H1 (cell line): Measurements from ENCODE around the gene RFNG. TPM values are rescaled to one million over a fixed set of nuclear protein-coding genes. Genes with fewer than 3 reads are reported as not detected.

Experiments
- CTCF ChIA-PET: fragments of 300-600 bp; sonication (Branson Sonifier 250); formaldehyde crosslinking; loops from one replicate; lab custom pipeline; 2021; ENCODE audit not compliant: partially characterized antibody; lab: Charles Lee
- POLR2A ChIA-PET: fragments of 300-600 bp; sonication (Branson Sonifier 250); formaldehyde crosslinking; loops from one replicate; lab custom pipeline; 2021; ENCODE audit warnings: inconsistent platforms; ENCODE audit not compliant: partially characterized antibody; lab: Charles Lee
- DNase-seq, 2 experiments: peaks; one replicate each; pipeline versions ENCODE4 v3.0.0 to v3.0.0-alpha.2; 2010 to 2022; ENCODE audit warnings: low spot score in 2 of 2, low read depth in 1 of 2, mixed read lengths in 1 of 2
- FAIRE-seq: peaks from 2 replicates; lab custom pipeline; 2011; peaks lifted over from hg19 to GRCh38; lab: Jason Lieb, UNC
- H2AFZ ChIP-seq: 2 replicates; pipeline ENCODE4 v1.8.1; 2012; ENCODE audit warnings: low read length, inconsistent platforms
- H2AK5ac ChIP-seq: 2 replicates; pipeline ENCODE4 v1.6.1; 2013; ENCODE audit warnings: low read depth, low read length
- H2BK120ac ChIP-seq: replicated peaks from 2 replicates; pipeline ENCODE3; 2013; ENCODE audit warnings: low read depth, low read length, inconsistent platforms
- H2BK12ac ChIP-seq: 2 replicates; pipeline ENCODE4 v1.6.1; 2013; ENCODE audit warnings: low read depth, low read length
- H2BK15ac ChIP-seq: 2 replicates; pipeline ENCODE4 v1.6.1; 2013; ENCODE audit warnings: low read length
- H2BK20ac ChIP-seq: 2 replicates; pipeline ENCODE4 v1.6.1; 2013; ENCODE audit warnings: low read length
- H2BK5ac ChIP-seq: 2 replicates; pipeline ENCODE4 v1.6.1; 2013; ENCODE audit warnings: low read depth, low read length
- H3K14ac ChIP-seq: 2 replicates; pipeline ENCODE4 v1.6.1; 2013; ENCODE audit warnings: inconsistent platforms; ENCODE audit not compliant: insufficient read length
- H3K18ac ChIP-seq: 2 replicates; pipeline ENCODE4 v1.6.1; 2013; ENCODE audit warnings: low read length; ENCODE audit errors: extremely low read depth
- H3K23ac ChIP-seq: 2 replicates; pipeline ENCODE4 v1.6.1; 2013; ENCODE audit warnings: inconsistent platforms; ENCODE audit not compliant: insufficient read length
- H3K23me2 ChIP-seq: 2 replicates; pipeline ENCODE4 v1.6.1; 2013; ENCODE audit warnings: low read depth, low read length
- H3K27ac ChIP-seq: 2 replicates; pipeline ENCODE4 v1.6.1; 2011; ENCODE audit warnings: low read depth, low read length, inconsistent platforms
- H3K27me3 ChIP-seq, 4 experiments: replicated peaks in 1 of 4; 1 replicate in 1 of 4; 2 replicates in 3 of 4; pipeline versions ENCODE4 v1.6.1 to v1.8.1; 2011 to 2013; ENCODE audit warnings: low read length in 3 of 4, mild to moderate bottlenecking in 3 of 4, inconsistent platforms in 2 of 4, mixed read lengths in 2 of 4, moderate library complexity in 1 of 4; ENCODE audit not compliant: control insufficient read depth in 3 of 4, insufficient read depth in 3 of 4; ENCODE audit errors: extremely low read depth in 1 of 4
- H3K36me3 ChIP-seq, 4 experiments: 2 replicates each; pipeline versions ENCODE4 v1.6.1 to v1.8.1; 2011 to 2013; ENCODE audit warnings: mild to moderate bottlenecking in 4 of 4, low read length in 3 of 4, moderate library complexity in 2 of 4, control low read depth in 1 of 4, inconsistent platforms in 1 of 4; ENCODE audit not compliant: insufficient read depth in 4 of 4, control insufficient read depth in 2 of 4
- H3K4ac ChIP-seq: replicated peaks from 2 replicates; pipeline ENCODE3; 2013; ENCODE audit warnings: low read length, low read depth, mixed read lengths, inconsistent platforms; ENCODE audit not compliant: insufficient read length
- H3K4me1 ChIP-seq, 4 experiments: replicated peaks in 1 of 4; 1 replicate in 1 of 4; 2 replicates in 3 of 4; pipeline versions ENCODE4 v1.6.1 to v1.8.1; 2011 to 2013; ENCODE audit warnings: low read length in 3 of 4, inconsistent platforms in 2 of 4, mixed read lengths in 1 of 4; ENCODE audit not compliant: insufficient read depth in 4 of 4, control insufficient read depth in 3 of 4
- H3K4me2 ChIP-seq, 2 experiments: 2 replicates each; pipeline versions ENCODE4 v1.6.1 to v1.8.1; 2011 to 2013; ENCODE audit warnings: low read depth in 2 of 2, low read length in 2 of 2, control low read depth in 1 of 2, inconsistent platforms in 1 of 2, mild to moderate bottlenecking in 1 of 2; ENCODE audit not compliant: insufficient read depth in 1 of 2
- H3K4me3 ChIP-seq, 4 experiments: fragments of 200-600, 300-600 bp in 1 of 4; sonication (generic), shearing (Covaris generic), sonication (Bioruptor Twin) in 1 of 4; 2 replicates each; pipeline versions ENCODE4 v1.5.1 to v1.8.1; 2011 to 2016; ENCODE audit warnings: low read length in 4 of 4, low read depth in 3 of 4, control low read depth in 2 of 4, inconsistent platforms in 2 of 4, mild to moderate bottlenecking in 2 of 4, mixed read lengths in 1 of 4, moderate library complexity in 1 of 4; ENCODE audit not compliant: insufficient read depth in 2 of 4; ENCODE audit errors: extremely low read depth in 1 of 4
- H3K56ac ChIP-seq: replicated peaks from 2 replicates; pipeline ENCODE3; 2013; ENCODE audit warnings: low read depth, mild to moderate bottlenecking, mixed read lengths, low read length, inconsistent platforms; ENCODE audit not compliant: insufficient read length
- H3K79me1 ChIP-seq: 2 replicates; pipeline ENCODE4 v1.6.1; 2013; ENCODE audit warnings: low read depth, low read length, control low read depth
- H3K79me2 ChIP-seq, 2 experiments: 2 replicates each; pipeline versions ENCODE4 v1.6.1 to v1.8.1; 2012 to 2013; ENCODE audit warnings: low read length in 2 of 2, mild to moderate bottlenecking in 2 of 2, inconsistent platforms in 1 of 2; ENCODE audit not compliant: insufficient read depth in 2 of 2, control insufficient read depth in 1 of 2
- H3K9ac ChIP-seq, 4 experiments: replicated peaks in 1 of 4; 1 replicate in 1 of 4; 2 replicates in 3 of 4; pipeline versions ENCODE4 v1.6.1 to v1.8.1; 2011 to 2013; ENCODE audit warnings: low read depth in 3 of 4, low read length in 3 of 4, control low read depth in 2 of 4, mild to moderate bottlenecking in 2 of 4, moderate library complexity in 2 of 4, inconsistent platforms in 1 of 4; ENCODE audit errors: extremely low read depth in 1 of 4
- H3K9me3 ChIP-seq, 2 experiments: 2 replicates each; pipeline versions ENCODE4 v1.6.1 to v1.8.1; 2012 to 2013; ENCODE audit warnings: mild to moderate bottlenecking in 2 of 2, moderate library complexity in 2 of 2, control low read depth in 1 of 2, inconsistent platforms in 1 of 2, low read depth in 1 of 2, low read length in 1 of 2, mixed read lengths in 1 of 2; ENCODE audit not compliant: insufficient read depth in 2 of 2
- H4K20me1 ChIP-seq, 2 experiments: replicated peaks in 1 of 2; 2 replicates each; pipeline versions ENCODE3 to v1.8.1; 2011 to 2013; ENCODE audit warnings: inconsistent platforms in 2 of 2, low read length in 2 of 2, mild to moderate bottlenecking in 1 of 2; ENCODE audit not compliant: insufficient read depth in 2 of 2, control insufficient read depth in 1 of 2
- H4K5ac ChIP-seq: 2 replicates; pipeline ENCODE4 v1.6.1; 2013; ENCODE audit warnings: low read length, low read depth, mixed read lengths, inconsistent platforms; ENCODE audit not compliant: insufficient read length
- H4K8ac ChIP-seq: 2 replicates; pipeline ENCODE4 v1.8.0; 2013; ENCODE audit warnings: mild to moderate bottlenecking, moderate library complexity, low read length, inconsistent platforms; ENCODE audit not compliant: insufficient read depth; ENCODE audit errors: extremely low read depth
- H4K91ac ChIP-seq: replicated peaks from 2 replicates; pipeline ENCODE3; 2013; ENCODE audit warnings: low read length, mixed read lengths, inconsistent platforms; ENCODE audit not compliant: insufficient read length
- CTBP2 ChIP-seq: IDR thresholded peaks from 2 replicates; pipeline ENCODE4 v1.7.0; 2011; ENCODE audit warnings: borderline replicate concordance, mild to moderate bottlenecking, moderate library complexity, mixed read lengths, low read length; ENCODE audit not compliant: insufficient read depth, insufficient read length
- KDM1A ChIP-seq: fragments of 200-600, 300-600 bp; sonication (generic); IDR thresholded peaks from 2 replicates; pipeline ENCODE4 v1.7.1; 2016; ENCODE audit warnings: mild to moderate bottlenecking, low read length, borderline replicate concordance
- PHF8 ChIP-seq: fragments of 200-600 bp; sonication (generic); conservative IDR thresholded peaks from 2 replicates; pipeline ENCODE4 v1.7.1; 2012; ENCODE audit warnings: low read depth, mild to moderate bottlenecking, inconsistent platforms, low read length, moderate library complexity
- POLR2A ChIP-seq, 2 experiments: IDR thresholded peaks; 1 replicate in 1 of 2; 2 replicates in 1 of 2; pipeline ENCODE4 v1.6.1; 2011; ENCODE audit warnings: low read depth in 2 of 2, low read length in 2 of 2, mild to moderate bottlenecking in 2 of 2; ENCODE audit errors: control extremely low read depth in 1 of 2
- POLR2AphosphoS5 ChIP-seq: IDR thresholded peaks from 2 replicates; pipeline ENCODE4 v1.6.1; 2011; ENCODE audit warnings: low read depth, low read length
- RAD21 ChIP-seq, 2 experiments: IDR thresholded peaks in 1 of 2; conservative IDR thresholded peaks in 1 of 2; 2 replicates each; pipeline ENCODE4 v1.6.1; 2011; ENCODE audit warnings: low read depth in 2 of 2, low read length in 2 of 2, improper control_type of control experiment in 1 of 2, inconsistent platforms in 1 of 2, mild to moderate bottlenecking in 1 of 2, moderate library complexity in 1 of 2
- SIX5 ChIP-seq: IDR thresholded peaks from 2 replicates; pipeline ENCODE4 v1.6.1; 2011; ENCODE audit warnings: mild to moderate bottlenecking, low read depth, low read length
- WGBS, 2 experiments: shearing (Covaris generic) in 1 of 2; methylation state at CpG; one replicate each; pipeline versions ENCODE4 v1.1.6 to v1.1.7; 2013 to 2015; ENCODE audit warnings: low lambda C conversion rate in 2 of 2, mixed read lengths in 2 of 2, inconsistent platforms in 1 of 2, low coverage in 1 of 2, missing lambda C conversion rate in 1 of 2; ENCODE audit not compliant: insufficient replicate concordance in 2 of 2, insufficient coverage in 1 of 2, insufficient read length in 1 of 2; ENCODE audit errors: extremely low coverage in 1 of 2, missing lambda C conversion rate in 1 of 2; 5-methylcytosine and 5-hydroxymethylcytosine counted together
- polyA plus RNA-seq, 7 experiments: library from polyadenylated mRNA; depleted of rRNA in 3 of 7; stranded (reverse) in 5 of 7; unstranded in 2 of 7; fragments of >200 nt in 5 of 7; fragments of 200-250 nt in 2 of 7; gene quantifications; 1 replicate in 5 of 7; 2 replicates in 1 of 7; 4 replicates in 1 of 7; pipeline versions ENCODE4 v1.2.1 to v1.2.3, GENCODE V29; 2011 to 2013; ENCODE audit warnings: missing spikeins in 2 of 7, mixed read lengths in 2 of 7
- total RNA-seq: library from RNA; stranded (reverse); fragmentation: NEBNext Ultra II Directional; extraction: Animal tissue kit (Norgen Biotek cat#: 25700); gene quantifications from 2 replicates; pipeline ENCODE4 v1.2.1, GENCODE V29; 2021
- TF ChIP-seq, protein P1 (sequence below), 3 experiments: IDR thresholded peaks; 1 replicate in 2 of 3; 2 replicates in 1 of 3; pipeline versions ENCODE4 v1.5.1 to v1.6.1; 2011; ENCODE audit warnings: low read length in 3 of 3, mild to moderate bottlenecking in 3 of 3, inconsistent platforms in 2 of 3, low read depth in 1 of 3, moderate library complexity in 1 of 3; ENCODE audit not compliant: insufficient read depth in 1 of 3; ENCODE audit errors: control extremely low read depth in 1 of 3

RFNG gene
- total and polyA plus RNA-seq, 2 of the 8 experiments (the other 6 are each of a cell fraction or from before 2014, with no cell fraction given), result 26.7 to 28.4 TPM

DNA sequence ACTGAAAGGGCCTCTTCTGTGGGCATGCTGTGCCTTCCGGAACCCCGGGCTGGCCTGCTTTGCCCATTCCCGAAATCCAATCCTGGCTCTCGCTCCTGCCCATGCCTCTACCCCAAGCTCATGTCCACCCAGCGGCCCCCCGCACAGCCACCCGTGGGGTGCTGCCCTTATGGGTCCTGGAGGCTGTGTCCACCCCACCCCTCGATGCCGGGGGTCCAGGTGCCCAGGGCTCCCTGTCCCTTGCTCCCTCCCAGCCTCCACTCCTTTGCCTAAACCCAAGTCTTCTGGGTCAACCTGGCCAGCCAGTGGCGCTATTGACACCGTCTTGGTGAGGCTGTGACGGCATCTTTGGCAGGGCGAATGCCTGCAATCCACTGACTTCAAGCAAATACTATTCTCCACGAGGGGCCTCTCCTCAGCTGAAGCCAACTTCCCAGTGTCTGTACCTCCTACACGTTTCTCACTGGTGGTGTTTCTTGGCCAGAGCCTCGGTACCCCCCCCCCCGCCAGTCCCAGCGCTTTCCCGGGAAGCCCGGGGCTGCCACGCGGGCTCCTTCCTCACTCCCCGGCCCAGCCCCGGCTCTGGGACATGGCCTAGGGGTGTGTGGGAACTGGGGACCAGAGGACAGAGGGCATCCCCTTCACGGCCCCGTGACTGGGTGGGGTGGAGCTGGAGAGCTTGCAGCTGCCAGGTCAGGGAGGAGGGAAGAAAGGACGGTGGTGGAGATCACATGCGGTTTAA, 26.2 kb upstream of the RFNG start:
- FAIRE-seq (no peak), DNase-seq (no peak)
- TF ChIP-seq POLR2AphosphoS5 (0 out of 2 replicates have a peak, but pooled peaks have one; percentile 22), PHF8 (no peak), POLR2A (IDR thresholded peaks at IDR 0.05; ENCODE audit: control extremely low read depth in 1 of 2, low read depth in 2 of 2, low read length in 2 of 2) (no peak), KDM1A (no peak), SIX5 (no peak), RAD21 (IDR thresholded peaks at IDR 0.05 in 1 of 2, conservative IDR thresholded peaks at IDR 0.05 in 1 of 2; ENCODE audit: low read depth in 2 of 2, low read length in 2 of 2) (peak in 1 of 2 experiments; percentile 39; a peak in 3 of 4 replicates), CTBP2 (peak; percentile 42)
- TF ChIP-seq, protein P1, sequence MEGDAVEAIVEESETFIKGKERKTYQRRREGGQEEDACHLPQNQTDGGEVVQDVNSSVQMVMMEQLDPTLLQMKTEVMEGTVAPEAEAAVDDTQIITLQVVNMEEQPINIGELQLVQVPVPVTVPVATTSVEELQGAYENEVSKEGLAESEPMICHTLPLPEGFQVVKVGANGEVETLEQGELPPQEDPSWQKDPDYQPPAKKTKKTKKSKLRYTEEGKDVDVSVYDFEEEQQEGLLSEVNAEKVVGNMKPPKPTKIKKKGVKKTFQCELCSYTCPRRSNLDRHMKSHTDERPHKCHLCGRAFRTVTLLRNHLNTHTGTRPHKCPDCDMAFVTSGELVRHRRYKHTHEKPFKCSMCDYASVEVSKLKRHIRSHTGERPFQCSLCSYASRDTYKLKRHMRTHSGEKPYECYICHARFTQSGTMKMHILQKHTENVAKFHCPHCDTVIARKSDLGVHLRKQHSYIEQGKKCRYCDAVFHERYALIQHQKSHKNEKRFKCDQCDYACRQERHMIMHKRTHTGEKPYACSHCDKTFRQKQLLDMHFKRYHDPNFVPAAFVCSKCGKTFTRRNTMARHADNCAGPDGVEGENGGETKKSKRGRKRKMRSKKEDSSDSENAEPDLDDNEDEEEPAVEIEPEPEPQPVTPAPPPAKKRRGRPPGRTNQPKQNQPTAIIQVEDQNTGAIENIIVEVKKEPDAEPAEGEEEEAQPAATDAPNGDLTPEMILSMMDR (IDR thresholded peaks at IDR 0.05; ENCODE audit: control extremely low read depth in 1 of 3, insufficient read depth in 1 of 3, low read depth in 1 of 3, low read length in 3 of 3), result peak; percentile 26 to 44 (median 33)

More for the DNA sequence above, 26.2 kb upstream of the RFNG start:
- Histone ChIP-seq H4K91ac (no peak overlapping the region), H3K27ac (no peak overlapping the region), H2BK15ac (no peak overlapping the region), H3K14ac (no peak overlapping the region), H2AFZ (no peak overlapping the region), H3K4ac (no peak overlapping the region), H3K18ac (no peak overlapping the region), H4K8ac (0 out of 2 replicates have a peak overlapping the region, but pooled peaks have one; percentile 68), H3K4me2 (no peak overlapping the region), H3K27me3 (no peaks in the 10 kb centered on the region; a peak in 1 of 7 replicates), H3K4me3 (no peak overlapping the region), H3K23ac (no peak overlapping the region), H3K36me3 (peaks cover 28 to 51% (median 38%) of the 10 kb centered on the region in 4 experiments), H3K4me1 (no peaks in the 10 kb centered on the region), H2BK12ac (no peak overlapping the region), H2BK5ac (no peak overlapping the region), H4K5ac (no peak overlapping the region), H3K9me3 (no peaks in the 10 kb centered on the region), H2BK120ac (no peak overlapping the region), H2BK20ac (no peak overlapping the region), H4K20me1 (peaks cover 18 to 28% of the 10 kb centered on the region in 2 experiments), H3K79me1 (peaks cover 5% of the 10 kb centered on the region), H3K9ac (no peak overlapping the region), H3K23me2 (no peaks in the 10 kb centered on the region), H3K56ac (no peak overlapping the region), H2AK5ac (no peak overlapping the region), H3K79me2 (no peaks in the 10 kb centered on the region)
- ChIA-PET CTCF (interaction anchor here (0.6 to 2.7 kb wide), 14 partner anchors 10 to 208 kb away, joined by 3 to 16 read pairs (median 3); partner anchors contain the start of gene FASN), POLR2A (interaction anchor here (1.1 to 12.5 kb wide), 12 partner anchors 11 to 60 kb away, joined by 3 to 105 read pairs (median 7); partner anchors contain the start of genes DUS1L, FASN, GPS1 and RAC3)
- WGBS, 2 experiments, result 82% methylated on average over 23 of the region's 28 CpGs; no CpG with 5 or more reads in 1 of the 2 experiments
